ENCODE measurements around the gene TXNL4A.

The TXNL4A gene

GRCh38 chr18:79951545-79952455, 36.6 kb downstream of the TXNL4A start, which contains the start of gene SLC66A2:
Gene SLC66A2 (minus strand): TSS chr18:79951653. CDS start chr18:79950926, 727 bp downstream.
- TF ChIP-seq POLR2AphosphoS5 (IDR thresholded peaks at IDR 0.05; ENCODE audit: low read depth, low read length), result no peak
- peak; percentile 41; the same call in 1 of the 2 replicates for TF ChIP-seq POLR2A (IDR thresholded peaks at IDR 0.05; ENCODE audit: low read depth, low read length)
- FAIRE-seq (peak; percentile 97), DNase-seq (ENCODE audit: insufficient read length) (peak; percentile 88)

- FAIRE-seq, result no peak
- no peak for DNase-seq (ENCODE audit: insufficient read length)
- TF ChIP-seq POLR2A (IDR thresholded peaks at IDR 0.05; ENCODE audit: low read depth, low read length) (no peak), TAF1 (IDR thresholded peaks at IDR 0.05; ENCODE audit: borderline replicate concordance, low read depth, low read length) (no peak), POLR2AphosphoS5 (IDR thresholded peaks at IDR 0.05; ENCODE audit: low read depth, low read length) (no peak)
Observed at GRCh38 chr18:79950515-79951341, 37.6 kb downstream of the TXNL4A start.

DNA sequence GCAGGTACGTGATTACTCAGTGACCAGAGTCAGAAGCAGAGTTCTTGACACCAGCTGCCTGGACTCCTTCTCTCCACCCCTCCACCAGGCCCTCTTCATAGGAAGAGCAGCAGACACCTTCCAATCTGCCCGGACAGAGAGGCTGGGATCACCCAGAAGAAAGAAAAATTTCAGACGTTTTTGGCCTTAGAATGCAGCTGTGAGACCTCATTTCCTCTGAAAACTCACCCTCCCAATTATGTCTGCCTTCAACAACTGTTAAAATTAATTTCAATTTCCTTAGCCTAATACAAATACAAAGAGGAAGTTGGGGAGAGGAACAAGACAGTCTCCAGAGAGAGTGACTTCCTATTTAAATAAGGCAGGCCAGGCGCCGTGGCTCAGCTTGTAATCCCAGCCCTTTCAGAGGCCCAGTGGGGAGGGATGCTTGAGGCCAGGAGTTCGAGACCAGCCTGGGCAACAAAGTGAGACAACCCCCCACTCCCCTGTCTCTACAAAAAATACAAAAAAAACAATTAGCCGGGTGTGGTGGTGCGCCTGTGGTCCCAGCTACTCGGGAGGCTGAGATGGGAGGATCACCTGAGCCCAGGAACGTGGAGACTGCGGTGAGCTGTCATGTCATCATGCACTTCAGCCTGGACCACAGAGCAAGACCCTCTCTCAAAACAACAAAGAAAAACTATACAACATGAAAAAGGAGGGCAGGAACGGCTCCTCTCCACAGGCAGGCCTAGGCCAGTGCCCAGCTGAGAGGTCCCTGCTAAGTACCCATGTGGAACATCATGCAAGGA, 38.5 kb downstream of the TXNL4A start:
- TF ChIP-seq POLR2A (IDR thresholded peaks at IDR 0.05; ENCODE audit: low read depth, low read length), result no peak
- TF ChIP-seq POLR2AphosphoS5 (IDR thresholded peaks at IDR 0.05; ENCODE audit: low read depth, low read length), result no peak
- no peak for TF ChIP-seq TAF1 (IDR thresholded peaks at IDR 0.05; ENCODE audit: borderline replicate concordance, low read depth, low read length)
- DNase-seq (ENCODE audit: insufficient read length) (no peak), FAIRE-seq (peak; percentile 69)

DNA sequence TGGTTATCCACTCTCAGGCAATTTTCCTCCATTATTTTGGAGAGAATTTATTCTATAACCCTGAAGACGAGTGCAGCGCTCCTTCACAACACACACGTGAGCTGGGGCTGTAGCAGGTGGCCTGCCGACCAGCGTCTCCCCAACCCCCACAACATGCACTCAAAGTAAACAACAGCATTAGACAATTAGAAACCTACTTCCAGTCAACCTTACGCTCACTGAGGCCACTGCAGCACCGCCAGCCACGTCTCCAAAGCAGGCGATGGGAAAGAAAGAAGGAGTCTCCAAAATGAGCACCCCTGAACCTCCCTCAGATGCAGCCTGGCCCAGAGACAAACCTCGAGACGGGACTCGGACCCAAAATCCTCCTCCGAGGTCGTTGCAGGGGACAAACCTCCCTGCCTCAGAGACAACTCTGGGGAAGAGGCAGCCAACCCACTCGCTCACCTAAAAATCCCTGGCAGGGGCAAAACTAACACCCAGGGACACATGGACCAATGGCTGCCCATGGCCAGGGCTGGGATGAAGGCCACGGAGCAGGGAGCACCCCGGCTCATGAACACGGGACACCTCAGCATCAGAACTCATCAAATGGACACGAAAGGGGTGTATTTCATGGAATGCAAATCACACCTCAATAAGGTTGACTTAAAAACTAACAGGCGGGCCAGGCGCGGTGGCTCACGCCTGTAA, 39.5 kb downstream of the TXNL4A start:
- TF ChIP-seq POLR2AphosphoS5 (IDR thresholded peaks at IDR 0.05; ENCODE audit: low read depth, low read length) (no peak), POLR2A (IDR thresholded peaks at IDR 0.05; ENCODE audit: low read depth, low read length) (no peak)
- FAIRE-seq (no peak), DNase-seq (ENCODE audit: insufficient read length) (no peak)

- no peak for DNase-seq (ENCODE audit: insufficient read length)
- FAIRE-seq, result no peak
Observed at GRCh38 chr18:79947881-79948610, 40.3 kb downstream of the TXNL4A start.

DNA sequence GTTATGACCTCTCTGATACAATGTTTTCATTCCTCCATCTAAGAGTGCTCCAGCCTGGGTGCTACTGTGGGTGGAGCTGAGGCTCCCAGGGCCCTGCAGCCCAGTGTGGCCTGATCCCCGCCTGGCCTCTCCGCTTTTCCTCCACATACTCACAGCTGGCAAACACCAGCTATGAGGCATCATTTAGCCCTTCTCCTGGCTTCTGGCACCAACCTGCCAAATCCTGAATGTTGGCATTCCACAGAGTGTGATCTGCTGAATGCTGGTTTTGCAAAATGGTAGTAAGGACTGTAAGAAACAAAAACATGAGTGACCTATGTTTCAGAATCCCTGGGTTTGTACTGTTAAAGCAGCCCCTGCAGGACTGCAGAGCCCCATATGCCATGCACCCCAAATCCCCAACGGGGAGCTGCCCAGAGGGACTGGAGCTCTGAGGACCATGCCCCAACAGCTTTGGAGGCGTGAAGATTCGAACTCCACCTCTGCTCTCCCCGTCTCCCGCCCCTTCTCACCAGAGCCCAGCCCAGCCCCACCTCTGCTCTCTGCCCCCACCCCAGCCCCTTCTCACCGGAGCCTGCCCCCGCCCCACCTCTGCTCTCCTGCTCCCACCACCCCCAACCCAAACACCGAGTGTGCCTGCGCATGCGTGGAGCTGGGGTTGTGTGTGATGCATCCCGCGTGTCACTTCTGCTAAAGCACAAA, 41.2 kb downstream of the TXNL4A start:
- TF ChIP-seq POLR2A (IDR thresholded peaks at IDR 0.05; ENCODE audit: low read depth, low read length) (no peak), TAF1 (IDR thresholded peaks at IDR 0.05; ENCODE audit: borderline replicate concordance, low read depth, low read length) (no peak), POLR2AphosphoS5 (IDR thresholded peaks at IDR 0.05; ENCODE audit: low read depth, low read length) (no peak)
- DNase-seq (ENCODE audit: insufficient read length), result no peak
- FAIRE-seq, result no peak

More at GRCh38 chr18:79947881-79948610, 40.3 kb downstream of the TXNL4A start:
- TF ChIP-seq POLR2AphosphoS5 (IDR thresholded peaks at IDR 0.05; ENCODE audit: low read depth, low read length), result no peak
- TF ChIP-seq POLR2A (IDR thresholded peaks at IDR 0.05; ENCODE audit: low read depth, low read length), result no peak
- no peak for TF ChIP-seq TAF1 (IDR thresholded peaks at IDR 0.05; ENCODE audit: borderline replicate concordance, low read depth, low read length)

GRCh38 chr18:79945118-79946042, 43.0 kb downstream of the TXNL4A start:
- TF ChIP-seq TAF1 (IDR thresholded peaks at IDR 0.05; ENCODE audit: borderline replicate concordance, low read depth, low read length) (no peak), POLR2A (IDR thresholded peaks at IDR 0.05; ENCODE audit: low read depth, low read length) (no peak; the same call in 1 of the 2 replicates), POLR2AphosphoS5 (IDR thresholded peaks at IDR 0.05; ENCODE audit: low read depth, low read length) (no peak)

DNA sequence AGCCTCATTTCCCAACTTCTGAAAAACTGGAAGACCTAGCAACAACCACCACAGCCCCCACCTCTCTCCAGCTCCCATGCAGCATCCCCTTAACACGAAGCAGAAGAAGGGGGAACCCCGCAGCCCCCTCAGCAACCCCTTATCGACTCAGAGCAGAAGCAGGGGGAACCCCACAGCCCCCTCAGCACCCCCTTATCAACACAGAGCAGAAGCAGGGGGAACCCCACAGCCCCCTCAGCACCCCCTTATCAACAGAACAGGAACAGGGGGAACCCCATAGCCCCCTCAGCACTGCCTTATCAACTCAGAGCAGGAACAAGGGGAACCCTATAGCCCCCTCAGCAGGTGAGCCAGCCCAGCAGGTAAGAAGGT, 43.6 kb downstream of the TXNL4A start:
- DNase-seq (ENCODE audit: insufficient read length), result no peak
- TF ChIP-seq POLR2AphosphoS5 (IDR thresholded peaks at IDR 0.05; ENCODE audit: low read depth, low read length) (no peak), TAF1 (IDR thresholded peaks at IDR 0.05; ENCODE audit: borderline replicate concordance, low read depth, low read length) (no peak), POLR2A (IDR thresholded peaks at IDR 0.05; ENCODE audit: low read depth, low read length) (no peak)
- no peak for FAIRE-seq

More at GRCh38 chr18:79945118-79946042, 43.0 kb downstream of the TXNL4A start:
- no peak for FAIRE-seq
- no peak for DNase-seq (ENCODE audit: insufficient read length)
